Measurements from ENCODE around the gene POMP. TPM values are rescaled to one million over a fixed set of nuclear protein-coding genes. Genes with fewer than 3 reads are reported as not detected.

Gene POMP
- polyA plus RNA-seq, 1 of the 3 experiments (the other 2 are of a cell fraction) = 37.1 TPM

- TF ChIP-seq REST (IDR thresholded peaks at IDR 0.05; ENCODE audit: low read depth, low read length) (no peak), RCOR1 (IDR thresholded peaks at IDR 0.05; ENCODE audit: low read length) (no peak), TEAD4 (IDR thresholded peaks at IDR 0.05; ENCODE audit: borderline replicate concordance, insufficient read depth) (no peak), GATA2 (CRISPR knock-in tag; IDR thresholded peaks at IDR 0.05) (no peak), MEF2A (IDR thresholded peaks at IDR 0.05; ENCODE audit: borderline replicate concordance, low read depth) (no peak), FOXJ3 (CRISPR knock-in tag; IDR thresholded peaks at IDR 0.05) (no peak), IRF3 (IDR thresholded peaks at IDR 0.05; ENCODE audit: low read depth, low read length) (no peak), RAD21 (IDR thresholded peaks at IDR 0.05; ENCODE audit: low read length) (no peak), CTCF (IDR thresholded peaks at IDR 0.05) (no peak), FOSL2 (IDR thresholded peaks at IDR 0.05; ENCODE audit: borderline replicate concordance, low read depth) (no peak), MAX (IDR thresholded peaks at IDR 0.05; ENCODE audit: low read depth) (no peak), GABPA (IDR thresholded peaks at IDR 0.05; ENCODE audit: low read depth) (no peak), SIN3A (IDR thresholded peaks at IDR 0.05; ENCODE audit: borderline replicate concordance, low read depth, low read length) (no peak), EZH2phosphoT487 (IDR thresholded peaks at IDR 0.05; ENCODE audit: borderline replicate concordance, low read depth) (no peak), NRF1 (IDR thresholded peaks at IDR 0.05; ENCODE audit: low read depth, low read length) (no peak)
- H3K9me3 ChIP-seq = no peaks in the 10 kb centered on the region
- WGBS (ENCODE audit: low lambda C conversion rate) = 53% methylated on average over 3 of the region's 3 CpGs
- peaks cover 6% of the 10 kb centered on the region for H3F3A ChIP-seq (replicated peaks; ENCODE audit: insufficient read depth)
- no peak overlapping the region for H2AFZ ChIP-seq (ENCODE audit: low read depth)
- CTCF ChIA-PET = no interaction called here
- H3K36me3 ChIP-seq (replicated peaks in 1 of 2; ENCODE audit: control insufficient read depth in 1 of 2, insufficient read depth in 2 of 2, low read length in 1 of 2) = no peaks in the 10 kb centered on the region
- no peak overlapping the region for H3K9ac ChIP-seq
- no peaks in the 10 kb centered on the region for H3K9me2 ChIP-seq
- H3K27ac ChIP-seq (ENCODE audit: low read depth in 2 of 2, low read length in 1 of 2) = peak overlapping the region in 1 of 2 experiments; percentile 50; a peak in 1 of 4 replicates
- POLR2A ChIA-PET = no interaction called here
- no peak overlapping the region for H3K4me3 ChIP-seq (ENCODE audit: low read depth in 2 of 2, low read length in 1 of 2)
- no peak for DNase-seq
- H3K4me1 ChIP-seq (ENCODE audit: control insufficient read depth in 1 of 2, insufficient read depth in 2 of 2, low read depth in 1 of 2, low read length in 1 of 2) = peaks cover 4% of the 10 kb centered on the region in 2 experiments; a peak in 1 of 4 replicates
- no peaks in the 10 kb centered on the region for H4K20me1 ChIP-seq (ENCODE audit: insufficient read depth)
- no peaks in the 10 kb centered on the region for H3K27me3 ChIP-seq (ENCODE audit: insufficient read depth)
- no peak overlapping the region for H3K4me2 ChIP-seq
- no peaks in the 10 kb centered on the region for H3K79me2 ChIP-seq (ENCODE audit: insufficient read depth)
Observed at GRCh38 chr13:28717170-28717569, 58.2 kb downstream of the POMP start.

Measured in SK-N-SH (cell line).